Stimulated activated CD4-positive, alpha-beta T cell treated with anti-CD3 and anti-CD28 coated beads, Interleukin-4, amount 100 ng/mL, for 24 hours (primary cell): Measurements from ENCODE around the gene ATP8B4.

ENCODE experiments used
- DNase-seq: peaks from one replicate; pipeline ENCODE4 v3.0.0-alpha.2; 2020

Gene ATP8B4

DNA sequence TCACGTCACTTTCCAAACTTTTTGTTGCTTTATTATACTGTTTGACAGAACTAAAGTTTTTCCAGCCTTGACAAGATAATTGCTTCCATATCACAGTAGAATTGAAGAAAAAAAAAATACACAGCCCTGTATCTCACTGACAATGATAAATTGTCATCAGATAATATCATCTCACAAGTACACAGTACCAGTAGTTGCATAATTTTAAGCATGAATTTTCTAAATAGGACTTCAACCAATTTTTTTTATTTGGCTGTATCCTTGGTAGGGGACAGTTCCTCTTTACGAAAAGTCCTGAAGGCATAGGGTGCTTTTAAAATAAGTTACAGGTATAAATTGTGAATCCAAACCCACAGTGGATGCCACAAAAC, 230.7 kb downstream of the ATP8B4 start:
- no peak for DNase-seq

DNA sequence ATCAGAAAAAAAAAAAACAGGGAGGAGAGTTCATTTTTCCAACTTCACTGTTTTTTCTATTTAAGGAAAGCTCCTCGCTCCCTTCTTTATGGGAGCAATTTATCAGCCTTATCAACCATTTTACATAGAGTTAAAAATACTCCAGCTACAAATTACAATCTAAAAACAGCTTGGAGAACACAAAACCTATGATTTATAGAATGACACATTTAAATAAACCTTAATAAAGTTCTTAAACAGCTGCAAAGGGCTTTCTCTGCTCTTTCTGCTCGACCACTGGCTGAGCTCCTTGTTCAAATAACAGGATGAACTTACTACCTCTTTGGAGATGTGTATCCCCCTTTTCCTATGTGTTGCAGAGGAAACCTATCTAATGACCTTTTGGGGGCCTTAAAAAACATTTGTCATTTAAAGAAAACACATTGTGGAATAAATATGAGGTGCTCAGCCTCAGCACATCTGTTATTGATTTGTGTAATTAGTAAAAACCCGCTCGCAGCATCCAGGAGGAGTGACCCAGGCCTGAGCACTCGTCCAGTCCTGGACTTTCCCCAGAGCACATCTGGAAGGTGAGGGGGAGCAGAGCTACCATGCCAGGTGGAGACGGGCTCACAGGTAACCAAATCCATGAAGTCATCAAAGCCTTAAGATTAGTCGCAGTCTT, 231.2 kb downstream of the ATP8B4 start:
- DNase-seq = no peak

- DNase-seq = no peak
These were observed 235.9 kb downstream of the ATP8B4 start for GRCh38 chr15:49883121-49883520.

DNA sequence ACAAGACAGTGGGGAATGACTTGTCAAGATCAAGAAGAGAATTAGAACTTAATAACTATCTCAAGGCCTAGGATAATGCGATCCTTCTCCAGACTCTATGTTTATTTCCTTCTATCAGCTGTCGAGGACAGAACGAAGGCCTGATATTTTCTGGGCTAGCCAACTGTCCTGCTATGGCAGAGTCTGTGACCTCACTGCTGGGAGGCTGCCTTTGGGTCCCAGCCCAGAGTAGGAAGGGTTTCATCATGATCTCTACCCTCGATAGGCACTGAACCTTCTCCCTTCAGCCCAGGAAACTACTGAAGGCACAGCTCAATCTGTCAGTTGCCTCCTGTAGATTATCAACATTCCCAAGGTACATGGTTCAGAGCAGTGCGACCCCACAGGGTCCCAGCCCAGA, 237.2 kb downstream of the ATP8B4 start:
- DNase-seq = no peak

DNA sequence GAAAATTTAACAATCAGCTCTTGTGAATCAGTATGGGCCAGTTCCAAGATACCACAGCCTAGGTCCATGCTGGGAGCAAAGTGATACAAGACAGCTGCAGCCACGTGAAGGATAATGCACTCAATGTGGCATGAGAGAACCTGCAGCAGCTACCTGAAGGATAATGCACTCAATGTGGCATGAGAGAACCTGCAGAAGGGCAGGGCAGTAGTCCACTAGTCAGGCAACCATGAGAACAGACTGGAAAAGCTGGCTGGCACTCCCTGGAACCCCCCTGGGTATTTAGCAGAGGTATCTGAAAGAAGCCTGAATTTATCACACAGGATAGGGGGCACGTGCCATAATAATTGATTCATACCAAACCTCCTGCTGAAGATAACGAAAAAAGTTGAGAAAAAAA, 237.6 kb downstream of the ATP8B4 start:
- DNase-seq = no peak

DNA sequence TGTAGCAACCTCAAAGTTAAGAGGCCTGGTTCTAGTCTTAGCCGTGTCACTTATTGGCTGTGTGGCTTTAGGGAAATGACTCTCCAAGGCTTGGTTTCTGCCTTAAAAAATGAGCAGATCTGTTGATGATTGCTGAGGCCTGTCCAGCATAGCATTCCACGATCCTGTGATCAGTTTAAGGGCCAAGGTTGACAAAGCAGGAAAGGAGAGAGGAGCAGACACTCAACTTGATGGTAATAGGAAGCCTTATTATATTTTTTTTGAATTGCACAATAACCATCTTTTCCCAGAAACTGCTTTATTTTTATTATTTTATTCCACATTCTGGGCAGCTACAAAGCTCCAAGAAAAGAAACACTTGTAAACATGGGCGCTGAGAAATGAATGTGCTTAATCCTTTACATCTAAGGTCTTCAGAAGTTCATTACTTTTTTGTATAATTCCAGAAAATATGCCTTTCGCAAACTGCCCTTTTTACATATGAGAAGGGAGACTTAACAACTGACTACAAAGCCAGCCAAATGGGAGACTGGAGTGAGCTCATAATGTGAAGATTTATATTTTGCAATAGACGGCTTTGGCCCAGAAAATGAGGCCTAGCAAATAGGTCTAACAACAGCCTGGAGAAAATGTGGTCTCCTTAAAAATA, 241.0 kb downstream of the ATP8B4 start:
- DNase-seq = no peak

- no peak for DNase-seq
These were observed 241.7 kb downstream of the ATP8B4 start for GRCh38 chr15:49877117-49877872.

- DNase-seq = no peak
These were observed 242.5 kb downstream of the ATP8B4 start for GRCh38 chr15:49876401-49877038.

DNA sequence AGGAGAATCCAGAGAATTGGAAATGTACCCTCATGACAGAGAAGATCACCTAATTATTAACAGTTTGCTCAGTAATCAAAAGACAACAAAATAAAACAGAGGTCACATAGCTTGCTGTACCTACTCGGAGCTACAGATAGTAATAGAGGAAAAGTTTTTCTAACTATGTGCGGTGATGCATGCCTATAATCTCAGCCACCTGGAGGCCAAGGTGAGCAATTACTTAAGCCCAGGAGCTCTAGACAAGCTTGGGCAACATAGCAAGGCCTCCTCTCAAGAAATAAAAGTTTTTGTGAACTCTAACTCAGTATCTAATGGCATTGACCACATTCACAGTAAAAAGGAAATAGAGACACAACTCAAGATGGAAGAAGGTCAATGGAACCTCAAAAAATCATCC, 243.6 kb downstream of the ATP8B4 start:
- DNase-seq = no peak

GRCh38 chr15:49870472-49870871, 248.6 kb downstream of the ATP8B4 start:
- no peak for DNase-seq

- no peak for DNase-seq
These were observed 250.7 kb downstream of the ATP8B4 start for GRCh38 chr15:49868348-49868747.

GRCh38 chr15:49865925-49866757, 252.9 kb downstream of the ATP8B4 start:
- DNase-seq = no peak

- DNase-seq = no peak
These were observed 254.8 kb downstream of the ATP8B4 start for GRCh38 chr15:49864251-49864650.

DNA sequence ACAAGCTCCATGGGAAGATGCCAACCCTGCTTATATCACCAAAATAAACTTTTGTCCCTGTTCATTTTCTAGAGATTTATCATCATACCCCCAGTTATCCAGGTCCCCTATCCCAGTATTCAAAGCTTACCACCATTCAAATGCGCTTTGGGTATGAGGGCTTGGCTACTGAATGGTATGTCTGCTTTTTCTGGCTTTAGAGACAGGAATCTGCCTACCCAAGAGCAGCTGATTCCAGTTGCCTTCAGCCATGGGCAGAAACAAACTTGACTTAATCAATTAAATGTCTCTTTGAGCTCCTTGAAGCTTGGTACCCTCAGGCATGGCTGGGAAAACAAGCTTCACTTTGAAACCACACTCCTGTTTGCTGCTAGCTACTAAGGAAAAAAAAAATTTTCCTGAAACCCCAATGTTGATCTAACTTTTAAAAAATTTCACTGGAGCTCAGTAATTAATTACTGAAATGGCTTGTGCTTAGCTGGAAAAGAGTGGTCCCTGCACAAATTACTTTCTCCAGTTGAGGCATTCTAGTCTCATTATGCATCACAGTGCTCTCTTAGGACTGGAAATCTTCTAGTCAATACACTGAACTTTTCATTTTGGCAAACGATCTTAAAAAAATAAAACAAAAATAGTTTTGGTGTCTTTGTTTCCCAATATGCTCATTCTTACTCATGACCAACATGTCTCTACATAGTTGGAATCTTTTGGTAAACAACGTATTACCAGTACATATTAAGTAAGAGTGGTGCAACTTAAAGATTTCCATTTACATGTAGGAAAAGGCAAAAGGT, 255.4 kb downstream of the ATP8B4 start:
- DNase-seq = no peak

DNA sequence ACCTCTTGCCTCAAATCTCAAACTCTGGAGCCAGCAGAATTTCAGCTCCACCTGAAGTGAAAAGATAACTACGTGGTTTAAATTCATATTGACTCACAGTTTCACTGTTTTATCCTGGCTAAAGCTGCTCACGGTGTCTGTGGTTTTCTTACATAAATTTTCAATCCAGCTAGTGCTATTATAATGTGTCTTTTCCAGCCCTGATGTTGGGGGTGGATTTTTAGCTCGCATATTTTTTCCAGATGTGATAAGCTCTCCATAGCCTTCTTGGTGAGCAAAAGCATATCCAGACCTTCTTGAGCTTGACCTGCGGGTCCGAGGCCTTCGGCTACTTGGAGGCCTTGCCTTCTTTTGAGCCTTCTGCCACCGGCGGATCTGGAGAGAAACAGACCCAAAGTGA, 258.9 kb downstream of the ATP8B4 start:
- no peak for DNase-seq

DNA sequence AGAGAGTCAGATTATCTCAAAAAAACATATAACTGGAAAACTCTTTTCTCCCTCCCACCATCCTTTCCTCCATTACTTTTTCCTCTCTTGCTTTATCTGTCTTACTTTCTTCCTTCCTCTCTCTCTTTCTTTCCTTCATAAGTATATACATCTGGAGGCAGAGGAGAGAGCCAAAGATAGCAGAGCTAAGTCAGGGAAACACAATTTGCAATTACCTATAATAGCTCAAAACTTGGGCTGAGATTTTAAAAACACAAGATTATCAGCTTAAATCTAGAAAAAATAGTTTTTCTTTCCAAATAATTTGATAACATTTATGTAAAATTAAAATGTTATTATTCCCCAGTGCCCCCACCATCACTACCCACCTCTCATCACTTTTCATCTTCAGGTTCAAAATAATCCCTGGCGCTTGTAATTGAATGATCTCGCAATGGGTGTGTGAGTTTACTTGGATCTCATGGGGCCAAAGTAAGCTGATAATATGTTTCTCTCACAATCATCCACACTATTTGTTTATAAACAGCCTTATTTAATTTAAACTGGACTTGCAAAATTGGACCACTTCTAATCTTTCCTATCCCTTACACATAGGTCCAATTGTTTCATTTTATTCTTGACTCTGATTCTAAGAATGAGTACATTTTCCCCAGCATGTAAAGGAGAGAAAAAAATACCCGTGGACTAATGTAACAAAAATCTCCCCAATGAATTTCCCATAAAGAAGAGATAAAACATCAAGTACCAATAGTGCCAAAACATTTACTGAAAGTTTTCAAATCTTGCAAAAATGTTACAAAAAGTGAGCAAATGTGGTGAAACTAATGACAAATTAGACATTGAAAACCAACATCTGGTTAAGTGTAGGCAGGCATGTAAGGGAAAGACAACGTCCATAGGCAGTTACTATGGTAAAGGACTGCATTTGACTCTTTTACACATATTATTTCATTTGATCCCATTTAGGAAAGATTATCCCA, 261.2 kb downstream of the ATP8B4 start:
- DNase-seq = no peak

DNA sequence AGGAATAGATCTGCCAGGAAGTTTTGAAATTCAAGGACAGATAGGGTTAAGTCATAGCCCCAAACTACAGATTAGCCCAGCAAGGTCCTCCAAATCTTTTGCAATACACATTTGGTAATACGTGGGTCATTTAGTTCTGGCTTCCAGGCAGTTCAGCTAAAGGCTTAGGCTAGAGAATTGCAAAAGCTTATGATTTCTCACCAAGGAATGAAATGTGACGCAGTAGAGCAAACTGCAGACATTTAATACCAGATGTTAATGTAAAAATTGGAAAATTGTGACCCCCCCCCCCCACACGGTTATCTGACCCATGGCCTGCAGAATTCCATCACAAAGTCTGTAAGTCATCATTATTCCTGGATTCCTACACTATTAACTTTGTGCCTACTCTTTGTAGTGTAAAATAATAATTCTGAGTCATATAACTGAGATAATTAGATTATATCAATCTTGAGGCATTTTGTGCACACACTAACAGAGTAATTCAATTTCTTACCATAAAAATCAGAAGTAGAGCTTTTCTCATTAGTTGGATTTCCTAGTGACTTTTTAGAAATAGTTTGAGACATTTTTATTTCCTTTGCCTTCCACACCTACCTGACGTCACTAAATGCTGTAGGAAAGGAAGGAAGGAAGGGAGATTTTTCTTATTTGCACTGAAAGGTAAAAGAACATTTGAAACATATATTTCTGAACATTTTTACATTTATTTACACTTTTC, 263.0 kb downstream of the ATP8B4 start:
- DNase-seq = no peak

GRCh38 chr15:49852756-49853155, 266.3 kb downstream of the ATP8B4 start:
- DNase-seq = no peak

GRCh38 chr15:49848807-49849206, 270.2 kb downstream of the ATP8B4 start:
- no peak for DNase-seq

DNA sequence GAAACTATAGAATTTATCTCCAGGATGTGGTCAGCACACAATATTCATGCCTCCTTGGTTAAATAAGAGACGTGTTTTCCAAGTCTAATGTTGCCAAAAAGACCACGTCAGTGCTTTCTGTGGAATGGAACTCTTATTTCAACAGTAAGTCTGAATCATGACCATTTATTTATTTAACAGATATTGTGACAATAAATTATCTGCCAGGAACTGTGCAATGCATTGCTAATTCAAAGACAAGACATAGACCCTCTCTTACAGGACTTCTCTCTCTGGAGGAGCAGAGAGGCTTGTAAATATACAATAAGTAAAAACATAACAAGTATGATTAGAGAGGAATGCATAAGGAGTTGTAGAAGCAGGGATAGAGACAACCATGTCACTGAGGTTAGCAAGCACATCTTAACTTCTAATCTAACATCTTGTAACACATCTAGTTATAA, 270.7 kb downstream of the ATP8B4 start:
- DNase-seq = no peak
